Fibroblast of mammary gland (primary cell): ENCODE measurements around the gene OVOL2.
"Not testable (repeated sequence)": the region's sequence is repeated elsewhere in the genome, so short reads cannot be mapped to it uniquely, and the experiment has no call there.

Experiments used
- DNase-seq: peaks from one replicate; pipeline ENCODE4 v3.0.0-alpha.2; 2010; ENCODE audit warnings: low read depth
- H3K4me3 ChIP-seq: 2 replicates; pipeline ENCODE4 v1.5.1; 2011; ENCODE audit warnings: low read depth, mild to moderate bottlenecking, low read length, moderate library complexity; ENCODE audit not compliant: control insufficient read depth
- TF ChIP-seq, protein P1 (sequence below): conservative IDR thresholded peaks from 2 replicates; pipeline ENCODE4 v1.5.1; 2011; ENCODE audit warnings: low read depth, low read length, inconsistent platforms; ENCODE audit not compliant: control insufficient read depth, insufficient read depth

OVOL2 gene

DNA sequence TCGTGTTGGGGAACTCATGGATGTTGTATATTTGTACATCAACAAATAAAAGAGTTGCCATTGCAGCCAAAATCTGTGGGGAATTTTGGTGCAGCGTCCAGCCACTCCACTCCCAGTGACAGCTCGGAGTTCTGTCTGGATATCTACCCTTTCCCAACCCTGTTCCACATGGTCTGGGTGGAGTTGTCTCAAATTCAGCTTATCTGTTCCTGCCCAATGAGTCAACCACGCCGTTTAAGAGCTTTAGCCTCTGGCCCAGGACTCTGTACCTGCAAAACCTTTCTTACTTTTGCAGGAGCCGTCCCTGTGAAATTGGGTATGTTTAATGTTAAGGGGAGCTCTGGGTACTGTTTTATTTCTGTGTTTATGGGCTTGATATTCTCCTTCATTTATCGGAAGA is 33.9 kb upstream of the OVOL2 start:
- DNase-seq = no peak
- H3K4me3 ChIP-seq = no peak overlapping the region
- TF ChIP-seq, protein P1, sequence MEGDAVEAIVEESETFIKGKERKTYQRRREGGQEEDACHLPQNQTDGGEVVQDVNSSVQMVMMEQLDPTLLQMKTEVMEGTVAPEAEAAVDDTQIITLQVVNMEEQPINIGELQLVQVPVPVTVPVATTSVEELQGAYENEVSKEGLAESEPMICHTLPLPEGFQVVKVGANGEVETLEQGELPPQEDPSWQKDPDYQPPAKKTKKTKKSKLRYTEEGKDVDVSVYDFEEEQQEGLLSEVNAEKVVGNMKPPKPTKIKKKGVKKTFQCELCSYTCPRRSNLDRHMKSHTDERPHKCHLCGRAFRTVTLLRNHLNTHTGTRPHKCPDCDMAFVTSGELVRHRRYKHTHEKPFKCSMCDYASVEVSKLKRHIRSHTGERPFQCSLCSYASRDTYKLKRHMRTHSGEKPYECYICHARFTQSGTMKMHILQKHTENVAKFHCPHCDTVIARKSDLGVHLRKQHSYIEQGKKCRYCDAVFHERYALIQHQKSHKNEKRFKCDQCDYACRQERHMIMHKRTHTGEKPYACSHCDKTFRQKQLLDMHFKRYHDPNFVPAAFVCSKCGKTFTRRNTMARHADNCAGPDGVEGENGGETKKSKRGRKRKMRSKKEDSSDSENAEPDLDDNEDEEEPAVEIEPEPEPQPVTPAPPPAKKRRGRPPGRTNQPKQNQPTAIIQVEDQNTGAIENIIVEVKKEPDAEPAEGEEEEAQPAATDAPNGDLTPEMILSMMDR = no peak

GRCh38 chr20:18090477-18090876 is 32.8 kb upstream of the OVOL2 start:
- no peak for DNase-seq
- no peak overlapping the region for H3K4me3 ChIP-seq
- TF ChIP-seq, protein P1 = no peak

- TF ChIP-seq, protein P1 = no peak
- H3K4me3 ChIP-seq = no peak overlapping the region
- DNase-seq = no peak
Observed at GRCh38 chr20:18090044-18090443, 32.3 kb upstream of the OVOL2 start.

DNA sequence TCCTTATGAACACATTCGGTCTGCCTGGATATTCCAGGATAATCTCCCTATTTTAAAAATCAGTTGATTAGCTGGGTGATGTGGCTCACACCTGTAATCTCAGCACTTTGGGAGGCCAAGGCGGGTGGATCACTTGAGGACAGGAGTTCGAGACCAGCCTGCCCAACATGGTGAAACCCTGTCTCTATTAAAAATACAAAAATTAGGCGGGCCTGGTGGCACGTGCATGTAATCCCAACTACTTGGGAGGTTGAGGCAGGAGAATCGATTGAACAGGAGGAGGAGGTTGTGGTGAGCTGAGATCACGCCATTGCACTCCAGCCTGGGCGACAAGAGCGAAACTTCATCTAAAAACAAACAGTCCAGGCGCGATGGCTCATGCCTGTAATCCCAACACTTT is 31.1 kb upstream of the OVOL2 start:
- DNase-seq, H3K4me3 ChIP-seq: not testable (repeated sequence)

DNA sequence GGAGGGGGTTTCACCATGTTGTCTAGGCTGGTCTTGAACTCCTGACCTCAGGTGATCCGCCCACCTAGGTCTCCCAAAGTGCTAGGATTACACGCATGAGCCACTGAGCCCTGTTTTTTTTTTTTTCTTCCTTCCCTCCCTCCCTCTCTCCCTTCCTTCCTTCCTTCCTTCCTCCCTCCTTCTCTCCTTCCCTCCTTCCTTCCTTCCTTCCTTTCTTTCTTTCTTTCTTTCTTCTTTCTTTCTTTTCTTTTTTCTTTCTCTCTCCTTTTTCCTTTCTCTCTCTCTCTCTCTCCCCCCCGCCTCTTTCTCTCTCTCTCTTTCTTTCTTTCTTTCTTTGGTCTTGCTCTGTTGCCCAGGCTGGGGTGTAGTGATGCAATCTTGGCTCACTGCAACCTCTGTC is 30.6 kb upstream of the OVOL2 start:
- not testable (repeated sequence) for H3K4me3 ChIP-seq, DNase-seq

GRCh38 chr20:18087054-18087453 is 29.3 kb upstream of the OVOL2 start:
- no peak overlapping the region for H3K4me3 ChIP-seq
- TF ChIP-seq, protein P1 = no peak
- DNase-seq = no peak

- not testable (repeated sequence) for DNase-seq, H3K4me3 ChIP-seq
Observed at GRCh38 chr20:18080836-18081235, 23.1 kb upstream of the OVOL2 start.

- no peak overlapping the region for H3K4me3 ChIP-seq
- TF ChIP-seq, protein P1 = no peak
- DNase-seq = no peak
Observed at GRCh38 chr20:18079756-18080353, 22.1 kb upstream of the OVOL2 start.
